Hepatocyte (in vitro differentiated cells): ENCODE results near the gene C10orf120.

Source experiments
- EZH2 ChIP-seq: fragments of 200-600 bp; sonication (generic); IDR thresholded peaks from 2 replicates; pipeline ENCODE4 v1.6.1; 2016; ENCODE audit warnings: antibody characterized with exemption, mild to moderate bottlenecking, borderline replicate concordance
- EZH2phosphoT487 ChIP-seq: fragments of 200-600 bp; sonication (generic); IDR thresholded peaks from one replicate; pipeline ENCODE4 v1.6.1; 2018; ENCODE audit warnings: antibody characterized with exemption, mild to moderate bottlenecking, low read depth, moderate library complexity; ENCODE audit not compliant: unreplicated experiment, severe bottlenecking
- TF ChIP-seq, protein P1 (sequence below): fragments of 200-600 bp; sonication (generic); IDR thresholded peaks from 2 replicates; pipeline ENCODE4 v1.5.1; 2016; ENCODE audit warnings: antibody characterized with exemption, mild to moderate bottlenecking; ENCODE audit not compliant: poor library complexity

DNA sequence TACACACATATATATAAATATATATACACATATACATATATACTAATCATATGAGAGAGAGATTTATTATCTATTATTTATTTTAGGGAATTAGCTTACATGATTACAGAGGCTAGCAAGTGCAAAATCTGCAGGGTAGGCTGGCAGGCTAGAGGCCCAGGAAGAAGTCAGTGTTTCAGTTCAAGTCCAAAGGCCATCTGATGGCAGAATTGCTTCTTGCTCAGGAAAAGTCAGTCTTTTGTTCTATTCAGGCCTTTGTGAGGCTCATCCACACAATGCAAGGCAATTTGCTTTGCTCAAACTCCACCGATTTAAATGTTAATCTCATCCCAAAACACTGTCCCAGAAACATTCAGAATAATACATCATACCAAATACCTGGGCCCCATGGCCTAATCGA, 2.6 kb upstream of the C10orf120 start:
- TF ChIP-seq, protein P1, sequence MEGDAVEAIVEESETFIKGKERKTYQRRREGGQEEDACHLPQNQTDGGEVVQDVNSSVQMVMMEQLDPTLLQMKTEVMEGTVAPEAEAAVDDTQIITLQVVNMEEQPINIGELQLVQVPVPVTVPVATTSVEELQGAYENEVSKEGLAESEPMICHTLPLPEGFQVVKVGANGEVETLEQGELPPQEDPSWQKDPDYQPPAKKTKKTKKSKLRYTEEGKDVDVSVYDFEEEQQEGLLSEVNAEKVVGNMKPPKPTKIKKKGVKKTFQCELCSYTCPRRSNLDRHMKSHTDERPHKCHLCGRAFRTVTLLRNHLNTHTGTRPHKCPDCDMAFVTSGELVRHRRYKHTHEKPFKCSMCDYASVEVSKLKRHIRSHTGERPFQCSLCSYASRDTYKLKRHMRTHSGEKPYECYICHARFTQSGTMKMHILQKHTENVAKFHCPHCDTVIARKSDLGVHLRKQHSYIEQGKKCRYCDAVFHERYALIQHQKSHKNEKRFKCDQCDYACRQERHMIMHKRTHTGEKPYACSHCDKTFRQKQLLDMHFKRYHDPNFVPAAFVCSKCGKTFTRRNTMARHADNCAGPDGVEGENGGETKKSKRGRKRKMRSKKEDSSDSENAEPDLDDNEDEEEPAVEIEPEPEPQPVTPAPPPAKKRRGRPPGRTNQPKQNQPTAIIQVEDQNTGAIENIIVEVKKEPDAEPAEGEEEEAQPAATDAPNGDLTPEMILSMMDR = no peak
- TF ChIP-seq EZH2 (no peak), EZH2phosphoT487 (no peak)
